PC-9 (cell line): ENCODE data around the gene RNASE12. TPM values are rescaled to one million over a fixed set of nuclear protein-coding genes. Genes with fewer than 3 reads are reported as not detected.

Experiments used
- BruUV-seq: library from RNA; stranded (reverse); fragments of 400-500 nt; replicated peaks from 2 replicates; lab custom pipeline; 2021; lab: Mats Ljungman, UMichigan
- CTCF ChIA-PET: fragments of 300-600 bp; sonication (Branson Sonifier 250); formaldehyde crosslinking; loops from one replicate; lab custom pipeline; 2022; ENCODE audit warnings: antibody characterized with exemption; lab: Charles Lee
- POLR2A ChIA-PET: fragments of 300-600 bp; sonication (Branson Sonifier 250); formaldehyde crosslinking; loops from one replicate; lab custom pipeline; 2022; ENCODE audit warnings: antibody characterized with exemption; ENCODE audit not compliant: unreplicated experiment; lab: Charles Lee
- DNase-seq, 2 experiments: peaks; one replicate each; pipeline versions ENCODE4 v3.0.0 to v3.0.0-alpha.2; 2015 to 2022; ENCODE audit warnings: mixed read lengths in 1 of 2
- H2AFZ ChIP-seq: fragments of 200-600 bp; sonication (generic); 2 replicates; pipeline ENCODE4 v1.8.1; 2017; ENCODE audit warnings: antibody characterized with exemption
- H3F3A ChIP-seq: fragments of 200-600 bp; sonication (generic); 2 replicates; pipeline ENCODE4 v1.8.1; 2017; ENCODE audit warnings: antibody characterized with exemption, mild to moderate bottlenecking, low read depth; ENCODE audit not compliant: insufficient read depth
- H3K27ac ChIP-seq: fragments of 200-600 bp; sonication (generic); 2 replicates; pipeline ENCODE4 v1.6.1; 2016; ENCODE audit warnings: mixed run types
- H3K27me3 ChIP-seq: fragments of 200-600 bp; sonication (generic); 2 replicates; pipeline ENCODE4 v1.6.1; 2016; ENCODE audit warnings: low read depth, mixed run types; ENCODE audit not compliant: insufficient read depth
- H3K36me3 ChIP-seq: fragments of 200-600 bp; sonication (generic); 2 replicates; pipeline ENCODE4 v1.6.1; 2016; ENCODE audit warnings: low read depth, mixed run types
- H3K4me1 ChIP-seq: fragments of 200-600 bp; sonication (generic); replicated peaks from 2 replicates; pipeline ENCODE4 v1.6.1; 2016; ENCODE audit warnings: mixed run types; ENCODE audit not compliant: insufficient read depth
- H3K4me2 ChIP-seq: fragments of 200-600 bp; sonication (generic); 2 replicates; pipeline ENCODE4 v1.6.1; 2017; ENCODE audit warnings: mixed run types
- H3K4me3 ChIP-seq: fragments of 200-600 bp; sonication (generic); 2 replicates; pipeline ENCODE4 v1.6.1; 2016; ENCODE audit warnings: mixed run types
- H3K79me2 ChIP-seq: fragments of 200-600 bp; sonication (generic); 2 replicates; pipeline ENCODE4 v1.6.1; 2017; ENCODE audit warnings: low read depth, mixed run types
- H3K9me2 ChIP-seq: fragments of 200-600 bp; sonication (generic); 2 replicates; pipeline ENCODE4 v1.8.1; 2017; ENCODE audit warnings: mild to moderate bottlenecking; ENCODE audit not compliant: insufficient read depth
- H3K9me3 ChIP-seq: fragments of 200-600 bp; sonication (generic); 2 replicates; pipeline ENCODE4 v1.8.1; 2016; ENCODE audit warnings: low read depth; ENCODE audit not compliant: insufficient read depth
- H4K20me1 ChIP-seq: fragments of 200-600 bp; sonication (generic); 2 replicates; pipeline ENCODE4 v1.8.1; 2017; ENCODE audit not compliant: insufficient read depth
- EZH2 ChIP-seq: fragments of 200-600 bp; sonication (generic); IDR thresholded peaks from 2 replicates; pipeline ENCODE4 v1.8.0; 2017; ENCODE audit warnings: antibody characterized with exemption, low read depth
- intact Hi-C: fragments of 100-400 bp; cut with micrococcal nuclease; formaldehyde crosslinking; loops from one replicate; pipeline ENCODE4 v1.10.0; 2022; ENCODE audit not compliant: unreplicated experiment
- total RNA-seq: library from RNA; stranded (reverse); gene quantifications from 2 replicates; pipeline ENCODE4 v1.2.3, GENCODE V29; 2021
- TF ChIP-seq, protein P1 (sequence below): fragments of 200-600 bp; sonication (generic); conservative IDR thresholded peaks from 2 replicates; pipeline ENCODE4 v1.6.1; 2017; ENCODE audit warnings: mixed run types, antibody characterized with exemption, mild to moderate bottlenecking, moderate library complexity

The RNASE12 gene
- total RNA-seq, 1 experiment from 2014 or later, result not detected

GRCh38 chr14:20610002-20610765 lies 19.0 kb upstream of the RNASE12 start:
- no peak for TF ChIP-seq EZH2
- TF ChIP-seq, protein P1, sequence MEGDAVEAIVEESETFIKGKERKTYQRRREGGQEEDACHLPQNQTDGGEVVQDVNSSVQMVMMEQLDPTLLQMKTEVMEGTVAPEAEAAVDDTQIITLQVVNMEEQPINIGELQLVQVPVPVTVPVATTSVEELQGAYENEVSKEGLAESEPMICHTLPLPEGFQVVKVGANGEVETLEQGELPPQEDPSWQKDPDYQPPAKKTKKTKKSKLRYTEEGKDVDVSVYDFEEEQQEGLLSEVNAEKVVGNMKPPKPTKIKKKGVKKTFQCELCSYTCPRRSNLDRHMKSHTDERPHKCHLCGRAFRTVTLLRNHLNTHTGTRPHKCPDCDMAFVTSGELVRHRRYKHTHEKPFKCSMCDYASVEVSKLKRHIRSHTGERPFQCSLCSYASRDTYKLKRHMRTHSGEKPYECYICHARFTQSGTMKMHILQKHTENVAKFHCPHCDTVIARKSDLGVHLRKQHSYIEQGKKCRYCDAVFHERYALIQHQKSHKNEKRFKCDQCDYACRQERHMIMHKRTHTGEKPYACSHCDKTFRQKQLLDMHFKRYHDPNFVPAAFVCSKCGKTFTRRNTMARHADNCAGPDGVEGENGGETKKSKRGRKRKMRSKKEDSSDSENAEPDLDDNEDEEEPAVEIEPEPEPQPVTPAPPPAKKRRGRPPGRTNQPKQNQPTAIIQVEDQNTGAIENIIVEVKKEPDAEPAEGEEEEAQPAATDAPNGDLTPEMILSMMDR, result no peak
- Histone ChIP-seq H3K4me1 (peaks cover 19% of the 10 kb centered on the region), H4K20me1 (no peaks in the 10 kb centered on the region), H3K27me3 (no peaks in the 10 kb centered on the region), H2AFZ (peak overlapping the region; percentile 79), H3K79me2 (no peaks in the 10 kb centered on the region), H3K4me2 (peak overlapping the region; percentile 80), H3F3A (peaks cover 36% of the 10 kb centered on the region), H3K9me2 (no peaks in the 10 kb centered on the region), H3K27ac (no peak overlapping the region), H3K36me3 (no peaks in the 10 kb centered on the region), H3K9me3 (no peaks in the 10 kb centered on the region), H3K4me3 (peak overlapping the region; percentile 72)
- DNase-seq, result peak; percentile 61 to 75
- POLR2A ChIA-PET, result interaction anchor here (0.7 kb wide), 1 partner anchor 189 kb away, joined by 6 read pairs; no protein-coding TSS in a partner anchor
- intact Hi-C loops, result no loop called here
- BruUV-seq, result no TSS peak
- CTCF ChIA-PET, result interaction anchor here (0.6 to 1.1 kb wide), 2 partner anchors 10 to 81 kb away, joined by 3 to 5 read pairs; no protein-coding TSS in a partner anchor

- no peaks in the 10 kb centered on the region for H3K9me3 ChIP-seq
- H3K27me3 ChIP-seq, result no peaks in the 10 kb centered on the region
- H3K4me3 ChIP-seq, result peak overlapping the region; percentile 72
- no peaks in the 10 kb centered on the region for H4K20me1 ChIP-seq
- H3K36me3 ChIP-seq, result no peaks in the 10 kb centered on the region
- H3K4me1 ChIP-seq, result peaks cover 15% of the 10 kb centered on the region
- ChIA-PET POLR2A (interaction anchor here (0.6 to 0.7 kb wide), 2 partner anchors 72 to 188 kb away, joined by 3 to 6 read pairs; no protein-coding TSS in a partner anchor), CTCF (interaction anchor here (0.6 to 1.1 kb wide), 2 partner anchors 11 to 81 kb away, joined by 3 to 5 read pairs; no protein-coding TSS in a partner anchor)
- no peak overlapping the region for H3K27ac ChIP-seq
- intact Hi-C loops, result loop anchor here (1.0 to 10.0 kb wide), 4 partner anchors 75 to 282 kb away; partner anchors contain the start of genes APEX1, OSGEP and TEP1
- peaks cover 29% of the 10 kb centered on the region for H3F3A ChIP-seq
- H3K79me2 ChIP-seq, result no peaks in the 10 kb centered on the region
- H2AFZ ChIP-seq, result peak overlapping the region; percentile 79
- peak overlapping the region; percentile 80 for H3K4me2 ChIP-seq
- TF ChIP-seq, protein P1, result peak; percentile 83
- TF ChIP-seq EZH2, result no peak
- DNase-seq, result peak; percentile 63 to 71
- no TSS peak for BruUV-seq
- H3K9me2 ChIP-seq, result no peaks in the 10 kb centered on the region
Observed at GRCh38 chr14:20609215-20610001, 18.2 kb upstream of the RNASE12 start.
